ENCODE results near the gene NT5C2.
A peak's percentile ranks its signal among the peaks of the same experiment; 100 is the strongest.

The NT5C2 gene

DNA sequence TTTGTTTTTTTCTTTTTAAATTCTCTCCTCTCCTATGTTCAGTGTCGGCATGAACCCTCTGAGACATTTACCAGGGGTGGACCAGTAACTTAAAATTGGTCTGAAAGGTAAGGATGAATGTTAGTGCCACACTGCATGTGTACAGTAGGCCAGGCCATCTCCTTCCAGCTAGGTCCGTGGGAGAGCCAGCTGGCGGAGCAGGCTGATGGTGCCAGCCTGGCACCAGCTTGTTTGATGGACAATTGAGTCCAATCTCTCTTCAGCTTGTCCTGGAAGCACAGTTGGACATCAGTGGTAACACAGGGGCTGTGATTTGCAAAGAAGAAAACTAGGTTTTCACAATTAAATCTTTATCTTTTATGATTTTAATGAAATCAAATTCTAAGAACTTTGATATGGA lies 138.5 kb downstream of the NT5C2 start:
- Histone ChIP-seq H3K36me3 (ENCODE audit: insufficient read depth, low read length) (peaks cover 3% of the 10 kb centered on the region; the same call in 1 of the 2 replicates), H3K4me3 (ENCODE audit: low read length, poor library complexity, severe bottlenecking) (peak overlapping the region; percentile 72), H3K79me2 (ENCODE audit: insufficient read depth, low read length) (no peaks in the 10 kb centered on the region), H3K9ac (ENCODE audit: low read depth, low read length, poor library complexity, severe bottlenecking) (peak overlapping the region; percentile 54), H4K20me1 (ENCODE audit: insufficient read depth, low read length, poor library complexity, severe bottlenecking) (no peaks in the 10 kb centered on the region), H3K9me3 (ENCODE audit: insufficient read depth, low read depth, low read length) (no peaks in the 10 kb centered on the region), H3K4me1 (ENCODE audit: insufficient read depth, low read length, poor library complexity, severe bottlenecking) (peaks cover 16% of the 10 kb centered on the region), H3K9me2 (replicated peaks; ENCODE audit: low read depth, low read length) (no peaks in the 10 kb centered on the region), H3K4me2 (ENCODE audit: low read depth, low read length, poor library complexity, severe bottlenecking) (peak overlapping the region; percentile 80), H3F3A (ENCODE audit: low read depth) (no peaks in the 10 kb centered on the region), H2AFZ (ENCODE audit: low read length) (peak overlapping the region; percentile 32; the same call in 1 of the 2 replicates), H3K27me3 (ENCODE audit: insufficient read depth, low read length, poor library complexity, severe bottlenecking) (no peaks in the 10 kb centered on the region)
- TF ChIP-seq, protein P1, sequence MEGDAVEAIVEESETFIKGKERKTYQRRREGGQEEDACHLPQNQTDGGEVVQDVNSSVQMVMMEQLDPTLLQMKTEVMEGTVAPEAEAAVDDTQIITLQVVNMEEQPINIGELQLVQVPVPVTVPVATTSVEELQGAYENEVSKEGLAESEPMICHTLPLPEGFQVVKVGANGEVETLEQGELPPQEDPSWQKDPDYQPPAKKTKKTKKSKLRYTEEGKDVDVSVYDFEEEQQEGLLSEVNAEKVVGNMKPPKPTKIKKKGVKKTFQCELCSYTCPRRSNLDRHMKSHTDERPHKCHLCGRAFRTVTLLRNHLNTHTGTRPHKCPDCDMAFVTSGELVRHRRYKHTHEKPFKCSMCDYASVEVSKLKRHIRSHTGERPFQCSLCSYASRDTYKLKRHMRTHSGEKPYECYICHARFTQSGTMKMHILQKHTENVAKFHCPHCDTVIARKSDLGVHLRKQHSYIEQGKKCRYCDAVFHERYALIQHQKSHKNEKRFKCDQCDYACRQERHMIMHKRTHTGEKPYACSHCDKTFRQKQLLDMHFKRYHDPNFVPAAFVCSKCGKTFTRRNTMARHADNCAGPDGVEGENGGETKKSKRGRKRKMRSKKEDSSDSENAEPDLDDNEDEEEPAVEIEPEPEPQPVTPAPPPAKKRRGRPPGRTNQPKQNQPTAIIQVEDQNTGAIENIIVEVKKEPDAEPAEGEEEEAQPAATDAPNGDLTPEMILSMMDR (conservative IDR thresholded peaks at IDR 0.05; ENCODE audit: low read length), result no peak
- no peak for TF ChIP-seq EZH2phosphoT487 (IDR thresholded peaks at IDR 0.05; ENCODE audit: borderline replicate concordance)

DNA sequence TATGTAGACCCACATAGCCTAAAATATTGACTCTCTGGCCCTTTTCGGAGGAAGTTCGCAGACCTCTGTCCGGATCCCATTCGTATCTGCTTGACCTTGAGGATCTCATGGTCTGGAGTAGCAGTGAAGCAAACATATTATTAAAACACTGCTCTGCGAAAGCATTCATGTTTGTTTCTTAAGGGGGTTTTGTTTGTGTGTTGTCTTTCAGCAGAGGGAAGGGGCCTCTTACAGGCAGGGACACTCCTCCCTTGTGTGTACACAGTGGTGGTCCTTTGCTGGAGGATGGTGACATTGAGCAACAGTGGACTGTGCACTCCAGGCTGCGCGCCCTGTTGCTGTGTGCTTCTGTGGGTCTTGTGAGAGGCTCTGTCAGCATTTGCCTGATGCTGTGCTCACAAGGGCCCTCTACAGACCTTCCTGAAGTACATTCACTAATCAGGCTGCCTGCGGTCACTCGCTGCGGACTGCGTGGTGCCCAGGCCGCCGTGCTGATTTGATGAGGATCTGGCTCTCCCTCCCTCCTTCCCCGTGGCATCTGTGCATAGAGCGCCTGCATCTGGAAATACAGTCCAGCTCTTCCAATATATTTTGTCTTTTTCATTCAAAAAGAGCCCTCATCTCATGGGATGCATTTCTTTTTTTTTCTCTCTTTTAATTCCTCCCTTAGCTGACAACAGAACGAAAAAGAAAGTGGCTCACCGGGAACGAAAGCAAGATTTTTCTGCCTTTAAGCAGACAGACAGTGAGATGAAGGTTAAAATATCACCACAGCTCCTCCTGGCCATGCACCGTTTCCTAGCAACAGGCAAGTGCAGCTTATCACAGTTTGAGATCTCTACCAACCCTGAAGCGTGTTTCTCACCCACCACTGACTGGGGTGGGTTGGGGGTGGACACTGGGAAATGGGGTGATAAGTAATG lies 139.2 kb downstream of the NT5C2 start:
- Histone ChIP-seq H3K9ac (ENCODE audit: low read depth, low read length, poor library complexity, severe bottlenecking) (peak overlapping the region; percentile 54), H3K27me3 (ENCODE audit: insufficient read depth, low read length, poor library complexity, severe bottlenecking) (no peaks in the 10 kb centered on the region), H3K36me3 (ENCODE audit: insufficient read depth, low read length) (peaks cover 3% of the 10 kb centered on the region; the same call in 1 of the 2 replicates), H2AFZ (ENCODE audit: low read length) (peak overlapping the region; percentile 32), H3K79me2 (ENCODE audit: insufficient read depth, low read length) (no peaks in the 10 kb centered on the region), H3K9me2 (replicated peaks; ENCODE audit: low read depth, low read length) (no peaks in the 10 kb centered on the region), H3K4me2 (ENCODE audit: low read depth, low read length, poor library complexity, severe bottlenecking) (peak overlapping the region; percentile 80), H3K9me3 (ENCODE audit: insufficient read depth, low read depth, low read length) (no peaks in the 10 kb centered on the region), H4K20me1 (ENCODE audit: insufficient read depth, low read length, poor library complexity, severe bottlenecking) (no peaks in the 10 kb centered on the region), H3F3A (ENCODE audit: low read depth) (no peaks in the 10 kb centered on the region), H3K4me1 (ENCODE audit: insufficient read depth, low read length, poor library complexity, severe bottlenecking) (peaks cover 16% of the 10 kb centered on the region), H3K4me3 (ENCODE audit: low read length, poor library complexity, severe bottlenecking) (peak overlapping the region; percentile 72)
- TF ChIP-seq, protein P1 (conservative IDR thresholded peaks at IDR 0.05; ENCODE audit: low read length), result peak; percentile 61
- TF ChIP-seq EZH2phosphoT487 (IDR thresholded peaks at IDR 0.05; ENCODE audit: borderline replicate concordance), result no peak

DNA sequence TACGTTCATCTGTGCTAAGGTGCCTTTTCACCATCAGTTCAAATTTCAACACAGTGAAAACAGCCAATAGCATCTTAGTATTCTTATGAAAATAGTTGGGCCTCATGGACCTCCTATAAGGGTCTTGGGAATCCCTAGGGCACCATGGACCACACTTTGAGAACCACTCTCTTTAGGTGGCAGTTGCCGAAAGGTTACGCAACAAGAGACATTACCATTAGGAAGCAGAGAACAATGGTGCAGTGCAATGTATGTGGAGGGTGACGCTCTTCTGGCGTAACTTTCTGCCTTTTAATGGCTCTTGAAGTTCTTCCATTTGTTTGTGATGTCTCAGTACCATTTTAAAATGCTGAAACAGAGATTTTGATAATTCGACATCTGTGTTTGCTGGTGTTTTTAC lies 143.8 kb downstream of the NT5C2 start:
- H3K27me3 ChIP-seq (ENCODE audit: insufficient read depth, low read length, poor library complexity, severe bottlenecking), result no peaks in the 10 kb centered on the region
- no peaks in the 10 kb centered on the region for H4K20me1 ChIP-seq (ENCODE audit: insufficient read depth, low read length, poor library complexity, severe bottlenecking)
- H3K4me1 ChIP-seq (ENCODE audit: insufficient read depth, low read length, poor library complexity, severe bottlenecking), result peaks cover 11% of the 10 kb centered on the region
- H3K9me2 ChIP-seq (replicated peaks; ENCODE audit: low read depth, low read length), result no peaks in the 10 kb centered on the region
- no peaks in the 10 kb centered on the region for H3F3A ChIP-seq (ENCODE audit: low read depth)
- no peak overlapping the region for H3K9ac ChIP-seq (ENCODE audit: low read depth, low read length, poor library complexity, severe bottlenecking)
- no peaks in the 10 kb centered on the region for H3K36me3 ChIP-seq (ENCODE audit: insufficient read depth, low read length)
- H3K4me2 ChIP-seq (ENCODE audit: low read depth, low read length, poor library complexity, severe bottlenecking), result no peak overlapping the region
- no peaks in the 10 kb centered on the region for H3K79me2 ChIP-seq (ENCODE audit: insufficient read depth, low read length)
- no peak for TF ChIP-seq EZH2phosphoT487 (IDR thresholded peaks at IDR 0.05; ENCODE audit: borderline replicate concordance)
- TF ChIP-seq, protein P1 (conservative IDR thresholded peaks at IDR 0.05; ENCODE audit: low read length), result no peak
- H3K9me3 ChIP-seq (ENCODE audit: insufficient read depth, low read depth, low read length), result no peaks in the 10 kb centered on the region
- H2AFZ ChIP-seq (ENCODE audit: low read length), result no peak overlapping the region
- no peak overlapping the region for H3K4me3 ChIP-seq (ENCODE audit: low read length, poor library complexity, severe bottlenecking)

Data from Loucy (cell line).